Tibial nerve (tissue), 4 donors: ENCODE results near the gene FAM171A1.

Experiments used
- EP300 ChIP-seq, 2 donors: sonication (generic); formaldehyde crosslinking; IDR thresholded peaks; one replicate each; pipeline ENCODE4 v1.6.1; 2017; ENCODE audit warnings: antibody characterized with exemption in 2 of 2, mild to moderate bottlenecking in 1 of 2
- POLR2A ChIP-seq, 2 donors: fragments of 450-650 bp; IDR thresholded peaks; one replicate each; pipeline ENCODE4 v1.6.1; 2017; ENCODE audit warnings: antibody characterized with exemption in 2 of 2, mild to moderate bottlenecking in 2 of 2, moderate library complexity in 2 of 2
- TF ChIP-seq, protein P1 (sequence below), 5 experiments: fragments of 200-600 bp in 3 of 5; fragments of 450-650 bp in 2 of 5; sonication (generic) in 3 of 5; IDR thresholded peaks; one replicate each; pipeline ENCODE4 v1.5.1; 2016 to 2019; ENCODE audit warnings: antibody characterized with exemption in 5 of 5, mild to moderate bottlenecking in 3 of 5, moderate library complexity in 2 of 5

DNA sequence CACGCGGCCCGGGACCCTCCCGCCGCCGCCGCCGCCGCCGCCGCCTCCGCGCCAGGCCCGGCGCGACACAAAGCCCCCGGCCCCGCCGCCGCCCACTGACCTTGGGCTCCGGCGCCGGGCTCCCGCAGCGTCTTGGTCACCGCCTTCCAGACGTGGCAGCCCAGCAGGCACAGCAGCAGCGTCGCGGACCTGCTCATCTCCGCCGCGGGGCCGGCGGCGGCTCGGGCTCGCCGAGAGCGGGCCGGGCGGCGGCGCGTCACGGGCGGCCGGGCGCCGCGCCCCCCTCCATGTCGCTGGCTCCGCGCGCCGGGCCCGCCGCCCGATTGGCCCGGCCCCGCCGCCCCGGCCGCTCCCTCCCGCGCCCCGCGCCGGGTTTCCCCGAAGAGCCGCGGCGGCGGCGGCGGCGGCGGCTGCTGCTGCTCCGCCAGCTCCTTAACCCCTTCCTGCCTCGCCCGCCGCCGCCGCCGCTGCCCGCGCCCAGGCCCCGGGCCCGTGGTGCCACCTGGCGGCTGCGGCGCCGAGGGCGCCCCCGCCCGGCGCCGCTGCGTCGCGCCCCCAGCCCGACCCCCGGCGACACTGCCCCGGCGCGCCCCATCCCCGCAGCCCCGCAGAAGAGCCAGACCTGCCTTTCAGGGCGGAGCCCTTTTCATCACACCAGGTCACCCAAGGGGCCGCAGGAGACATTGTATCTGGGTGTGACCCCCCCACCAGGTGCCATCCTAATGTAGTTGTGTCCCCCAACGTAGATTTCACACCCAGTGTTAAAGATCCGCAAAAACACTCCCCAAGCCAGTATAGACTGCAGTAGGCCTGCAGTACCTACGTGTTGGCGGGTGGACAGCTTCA, at the start of gene FAM171A1:
- TF ChIP-seq, protein P1, sequence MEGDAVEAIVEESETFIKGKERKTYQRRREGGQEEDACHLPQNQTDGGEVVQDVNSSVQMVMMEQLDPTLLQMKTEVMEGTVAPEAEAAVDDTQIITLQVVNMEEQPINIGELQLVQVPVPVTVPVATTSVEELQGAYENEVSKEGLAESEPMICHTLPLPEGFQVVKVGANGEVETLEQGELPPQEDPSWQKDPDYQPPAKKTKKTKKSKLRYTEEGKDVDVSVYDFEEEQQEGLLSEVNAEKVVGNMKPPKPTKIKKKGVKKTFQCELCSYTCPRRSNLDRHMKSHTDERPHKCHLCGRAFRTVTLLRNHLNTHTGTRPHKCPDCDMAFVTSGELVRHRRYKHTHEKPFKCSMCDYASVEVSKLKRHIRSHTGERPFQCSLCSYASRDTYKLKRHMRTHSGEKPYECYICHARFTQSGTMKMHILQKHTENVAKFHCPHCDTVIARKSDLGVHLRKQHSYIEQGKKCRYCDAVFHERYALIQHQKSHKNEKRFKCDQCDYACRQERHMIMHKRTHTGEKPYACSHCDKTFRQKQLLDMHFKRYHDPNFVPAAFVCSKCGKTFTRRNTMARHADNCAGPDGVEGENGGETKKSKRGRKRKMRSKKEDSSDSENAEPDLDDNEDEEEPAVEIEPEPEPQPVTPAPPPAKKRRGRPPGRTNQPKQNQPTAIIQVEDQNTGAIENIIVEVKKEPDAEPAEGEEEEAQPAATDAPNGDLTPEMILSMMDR (IDR thresholded peaks at IDR 0.05): peak in 4 of 5 experiments; percentile 37 to 72 (median 49)
- TF ChIP-seq POLR2A (IDR thresholded peaks at IDR 0.05): peak in 1 of 2 donors; percentile 22
- no peak for TF ChIP-seq EP300 (IDR thresholded peaks at IDR 0.05)
